SKM-1 treated with dmso at 0.1 percent for 144 hours (cell line): ENCODE data around the gene GREB1.
"Not testable (repeated sequence)": the region's sequence is repeated elsewhere in the genome, so short reads cannot be mapped to it uniquely, and the experiment has no call there.

Source experiments
- DNase-seq: peaks from one replicate; lab custom pipeline; 2025; ENCODE audit not compliant: unreplicated experiment; lab: John Stamatoyannopoulos, UW

Gene GREB1

DNA sequence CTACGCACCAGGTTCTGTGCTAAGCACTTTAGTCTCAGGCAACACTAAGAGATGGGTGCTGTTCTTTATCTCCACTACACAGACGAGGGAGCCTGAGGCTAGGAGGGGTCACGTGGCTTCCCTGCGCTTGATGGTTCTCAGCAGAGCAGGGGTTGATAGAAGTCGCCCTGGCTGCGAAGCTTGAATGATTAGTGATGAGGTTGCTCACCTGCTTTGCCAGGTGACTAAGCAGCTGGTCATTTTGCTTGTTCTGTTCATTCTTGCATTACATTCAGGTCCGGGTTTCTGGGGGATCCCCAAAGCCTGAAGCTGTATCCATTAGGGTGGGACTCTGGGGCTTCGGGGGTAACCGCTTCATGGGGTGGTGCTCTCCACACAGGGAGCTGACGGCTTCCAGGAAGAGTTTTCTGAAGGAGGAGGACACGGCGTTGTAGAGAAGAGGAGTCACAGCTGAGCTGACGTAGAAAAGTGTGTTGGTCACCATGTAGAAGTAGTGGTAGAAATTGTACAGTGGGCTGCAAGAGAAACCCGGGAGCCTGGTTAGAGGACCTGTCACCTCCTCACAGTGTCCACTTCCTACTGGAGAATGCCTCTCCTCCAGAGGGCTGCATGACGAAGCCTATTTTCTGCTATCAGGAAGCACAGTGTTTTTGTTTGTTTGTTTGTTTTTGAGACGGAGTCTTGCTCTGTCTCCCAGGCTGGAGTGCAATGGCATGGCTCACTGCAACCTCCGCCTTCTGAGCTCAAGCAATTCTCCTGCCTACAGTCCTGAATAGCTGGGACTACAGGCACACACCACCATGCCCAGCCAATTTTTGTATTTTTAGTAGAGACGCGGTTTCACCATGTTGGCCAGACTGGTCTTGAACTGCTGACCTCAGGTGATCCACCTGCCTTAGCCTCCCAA is 124.6 kb downstream of the GREB1 start:
- no peak for DNase-seq

DNA sequence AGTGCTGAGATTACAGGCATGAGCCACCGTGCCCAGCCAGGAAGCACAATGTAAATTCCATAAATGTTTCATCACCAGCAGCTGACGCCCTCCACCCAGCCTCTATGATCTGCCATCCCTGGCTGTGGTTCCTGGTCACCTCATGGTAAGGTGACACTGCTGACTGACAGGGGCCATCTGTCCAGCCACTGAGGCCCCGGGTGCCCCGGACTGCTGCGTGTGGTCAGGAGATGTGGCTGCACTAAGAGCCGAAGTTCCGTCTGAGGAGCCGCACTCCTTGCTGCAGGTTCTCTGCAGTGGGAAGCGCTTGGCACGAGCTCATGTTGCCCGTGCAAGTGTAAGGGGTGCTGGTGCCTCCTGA is 125.2 kb downstream of the GREB1 start:
- DNase-seq, result no peak

DNA sequence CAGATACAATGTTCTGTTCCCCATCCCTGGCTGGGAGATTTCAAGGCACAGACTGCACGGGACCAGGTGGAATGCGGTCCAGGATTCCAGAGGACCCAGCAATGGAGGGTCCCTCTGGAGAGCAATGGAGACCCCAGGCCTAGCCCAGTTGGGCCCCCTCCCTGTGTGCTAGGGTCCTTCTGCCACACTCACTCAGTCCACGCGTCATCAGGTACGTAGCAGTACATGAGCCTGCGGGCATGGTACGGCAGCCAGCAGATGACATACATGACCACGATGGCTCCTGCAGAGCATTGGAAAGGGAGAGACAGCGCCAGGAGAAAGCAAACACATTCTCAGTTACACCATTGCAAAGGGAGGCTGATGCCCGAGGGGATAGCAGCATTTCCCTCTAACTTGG is 126.0 kb downstream of the GREB1 start:
- DNase-seq, result no peak

DNA sequence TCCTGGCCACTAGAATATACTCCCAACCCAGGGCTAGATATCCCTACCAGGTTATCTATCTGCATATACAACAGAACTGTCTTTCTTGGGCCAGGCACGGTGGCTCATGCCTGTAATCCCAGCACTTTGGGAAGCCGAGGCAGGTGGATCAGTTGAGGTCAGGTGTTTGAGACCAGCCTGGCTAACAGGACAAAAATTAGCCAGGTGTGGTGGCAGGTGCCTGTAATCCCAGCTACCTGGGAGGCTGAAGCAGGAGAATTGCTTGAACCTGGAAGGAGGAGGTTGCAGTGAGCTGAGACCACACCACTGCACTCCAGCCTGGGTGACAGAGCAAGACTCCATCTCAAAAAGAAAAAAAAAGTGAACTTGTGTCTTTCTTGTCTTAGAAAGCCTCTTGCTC is 126.6 kb downstream of the GREB1 start:
- DNase-seq, result not testable (repeated sequence)

DNA sequence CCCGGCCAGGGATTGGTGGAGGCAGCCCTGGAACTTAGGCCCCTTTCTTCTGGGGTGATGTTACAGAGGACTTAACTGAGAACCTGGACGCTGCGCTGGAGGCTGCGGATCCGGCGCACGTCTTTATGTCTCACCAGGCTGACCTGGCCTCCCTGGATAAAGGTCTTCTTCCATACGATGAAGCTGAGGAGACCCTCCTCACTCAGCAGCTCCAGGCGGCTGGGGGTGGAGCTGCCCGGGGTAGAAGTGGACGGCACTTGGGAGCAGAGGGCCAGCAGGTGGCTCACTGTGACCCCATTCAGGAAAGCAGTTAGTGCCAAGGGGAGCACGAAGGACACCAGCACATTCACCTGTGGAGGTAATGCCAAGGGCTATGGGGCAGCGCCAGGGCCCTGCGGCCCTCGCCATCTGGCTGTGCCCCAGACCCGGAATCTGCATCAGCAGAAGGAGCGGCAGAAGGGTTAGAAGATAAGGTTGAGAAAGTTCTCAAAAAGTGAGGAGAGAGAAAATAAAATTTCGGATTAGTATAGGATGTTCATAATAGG is 128.1 kb downstream of the GREB1 start:
- DNase-seq, result no peak

DNA sequence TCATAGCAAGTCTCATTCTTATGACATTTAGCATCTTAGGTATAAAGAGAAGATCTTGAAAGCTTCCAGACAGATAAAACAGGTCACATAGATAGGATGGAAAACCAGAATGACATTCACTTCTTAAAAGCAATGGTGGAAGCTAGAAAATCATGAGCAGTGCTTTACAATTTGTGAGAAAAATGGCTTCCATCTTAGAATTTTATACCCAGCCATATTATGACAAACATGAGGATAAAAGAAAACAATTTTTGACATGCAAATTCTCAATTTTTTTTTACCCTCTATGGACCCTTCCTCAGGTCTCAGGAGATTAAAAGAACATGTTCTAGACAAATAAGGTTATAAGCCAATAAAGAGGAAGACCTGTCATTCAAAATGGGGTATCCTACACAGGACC is 129.0 kb downstream of the GREB1 start:
- no peak for DNase-seq

DNA sequence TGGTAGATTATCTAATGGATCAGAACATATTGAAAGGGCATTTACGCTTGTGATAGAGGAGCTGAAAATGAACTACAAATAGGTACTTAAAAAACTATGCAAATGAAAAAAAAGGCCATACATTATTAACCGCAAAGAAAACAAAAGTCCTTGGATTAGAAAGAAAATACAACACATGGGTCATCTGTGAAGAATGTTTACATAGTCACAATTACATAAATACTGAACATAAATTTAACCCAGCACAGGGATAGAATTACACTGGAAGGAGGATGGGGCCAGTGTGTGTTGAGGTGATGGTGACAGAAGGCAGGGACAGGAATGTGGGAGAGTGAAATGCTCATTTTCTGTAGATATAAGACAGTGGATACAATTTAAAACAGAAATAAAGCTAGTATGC is 129.6 kb downstream of the GREB1 start:
- DNase-seq, result no peak

DNA sequence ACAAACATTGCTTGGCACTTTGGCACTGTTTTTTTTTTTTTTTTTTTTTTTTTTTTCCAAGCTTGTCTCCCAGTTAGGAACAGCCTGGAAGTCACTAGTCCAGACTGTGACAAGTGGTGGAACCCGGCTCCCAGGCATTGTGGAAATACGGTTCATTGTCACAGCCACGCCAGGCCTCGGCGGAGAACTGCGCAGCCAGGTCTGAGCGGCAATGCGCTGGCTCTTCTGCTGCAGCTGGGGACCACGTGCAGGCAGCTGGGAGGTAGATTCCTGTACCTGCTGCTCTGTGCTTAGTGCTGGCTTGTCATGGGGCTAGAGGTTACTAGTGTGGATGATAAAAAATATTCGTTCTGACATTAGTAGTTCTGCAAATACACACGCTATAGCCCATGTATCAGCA is 131.2 kb downstream of the GREB1 start:
- DNase-seq, result no peak

DNA sequence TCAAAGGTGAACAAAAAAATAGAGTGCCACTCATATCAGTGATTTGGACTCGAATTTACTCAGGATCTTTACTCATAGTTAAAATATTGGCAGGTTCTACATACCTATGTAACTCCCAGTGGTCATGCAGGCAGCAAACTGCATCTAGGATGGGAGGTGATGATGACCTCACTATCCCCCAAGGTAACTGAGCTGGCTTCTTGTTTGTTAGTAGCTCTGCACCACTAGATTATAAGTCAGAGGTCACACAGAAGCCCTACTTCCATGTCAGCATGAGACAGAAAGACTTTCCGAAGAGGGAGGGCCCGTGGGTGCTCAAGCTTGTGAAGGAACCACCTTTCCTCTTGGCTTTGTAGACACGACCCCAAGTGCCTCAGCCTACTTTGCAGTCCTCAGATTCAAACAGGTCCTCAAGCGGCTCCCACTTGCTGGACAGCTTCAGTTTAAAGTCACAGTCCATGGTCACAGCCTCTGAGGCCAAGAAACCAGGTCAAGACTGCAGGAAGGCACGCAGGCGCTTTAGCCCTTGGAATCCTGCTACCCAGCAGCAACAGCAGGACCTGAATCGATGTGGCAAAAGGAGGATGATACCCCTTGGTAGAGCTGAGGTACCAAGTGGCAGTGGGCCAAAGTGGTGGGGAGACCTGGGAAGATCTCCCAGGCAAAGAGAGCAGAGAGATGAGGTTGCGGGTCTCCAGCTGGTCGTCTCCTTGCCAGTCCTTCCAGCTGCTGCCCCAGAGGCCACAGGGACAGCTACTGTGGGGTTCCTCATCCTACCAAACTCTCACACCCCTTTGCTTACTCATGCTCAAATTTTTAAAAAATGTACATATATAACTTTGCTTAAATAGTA is 131.9 kb downstream of the GREB1 start:
- no peak for DNase-seq

DNA sequence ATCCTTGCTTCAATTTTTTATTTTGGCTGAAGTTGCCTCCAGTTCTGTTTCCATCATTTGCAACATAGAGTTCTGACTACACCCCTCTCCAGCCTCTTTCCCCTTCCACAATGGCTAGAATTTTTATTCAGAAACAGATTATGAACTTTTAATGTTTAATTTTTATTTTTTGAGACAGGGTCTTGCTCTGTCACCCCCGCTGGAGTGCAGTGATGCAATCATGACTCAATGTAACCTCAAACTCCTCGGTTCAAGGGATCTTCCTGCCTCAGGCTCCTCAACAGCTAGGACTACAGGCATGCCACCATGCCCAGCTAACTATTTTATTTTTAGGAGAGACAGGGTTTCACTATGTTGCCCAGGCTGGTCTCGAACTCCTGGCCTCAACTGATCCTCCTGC is 133.3 kb downstream of the GREB1 start:
- DNase-seq, result no peak

DNA sequence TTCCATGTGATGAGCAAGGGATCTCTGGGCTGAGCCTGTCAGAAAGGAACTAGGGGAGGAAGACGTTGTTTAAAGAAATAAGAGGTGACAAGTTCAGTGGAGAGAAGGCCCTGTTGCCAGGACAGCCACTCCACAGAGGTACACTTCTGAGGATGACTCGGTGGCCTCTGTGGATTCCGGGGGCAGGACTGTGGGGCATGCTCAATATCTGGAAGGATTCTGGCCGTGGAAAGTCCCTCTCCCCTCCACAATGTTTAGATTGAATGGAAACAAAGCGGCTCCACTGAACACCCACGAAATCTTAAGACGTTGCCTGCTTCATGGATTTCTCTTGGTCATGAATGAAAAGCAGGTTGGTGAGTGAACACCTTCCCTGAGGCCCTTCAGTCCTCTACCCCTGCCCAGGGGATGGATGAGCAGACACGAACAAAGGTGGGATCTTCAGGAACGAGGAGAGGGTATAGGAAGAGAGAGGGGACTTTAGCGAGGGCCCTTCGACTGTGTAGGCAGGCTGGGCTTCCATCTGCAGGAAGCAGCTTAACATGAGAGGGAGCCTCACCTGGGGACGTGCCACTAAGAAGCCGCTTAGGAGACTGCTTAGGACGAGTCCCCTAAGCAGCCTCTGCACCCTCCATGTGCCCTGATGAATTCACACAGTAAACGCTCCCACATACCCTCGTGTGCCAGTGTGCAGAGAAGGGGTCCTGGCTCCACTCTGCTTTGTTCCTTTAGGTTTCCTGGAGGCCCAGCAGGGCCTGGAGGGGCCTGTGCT is 134.2 kb downstream of the GREB1 start:
- no peak for DNase-seq

DNA sequence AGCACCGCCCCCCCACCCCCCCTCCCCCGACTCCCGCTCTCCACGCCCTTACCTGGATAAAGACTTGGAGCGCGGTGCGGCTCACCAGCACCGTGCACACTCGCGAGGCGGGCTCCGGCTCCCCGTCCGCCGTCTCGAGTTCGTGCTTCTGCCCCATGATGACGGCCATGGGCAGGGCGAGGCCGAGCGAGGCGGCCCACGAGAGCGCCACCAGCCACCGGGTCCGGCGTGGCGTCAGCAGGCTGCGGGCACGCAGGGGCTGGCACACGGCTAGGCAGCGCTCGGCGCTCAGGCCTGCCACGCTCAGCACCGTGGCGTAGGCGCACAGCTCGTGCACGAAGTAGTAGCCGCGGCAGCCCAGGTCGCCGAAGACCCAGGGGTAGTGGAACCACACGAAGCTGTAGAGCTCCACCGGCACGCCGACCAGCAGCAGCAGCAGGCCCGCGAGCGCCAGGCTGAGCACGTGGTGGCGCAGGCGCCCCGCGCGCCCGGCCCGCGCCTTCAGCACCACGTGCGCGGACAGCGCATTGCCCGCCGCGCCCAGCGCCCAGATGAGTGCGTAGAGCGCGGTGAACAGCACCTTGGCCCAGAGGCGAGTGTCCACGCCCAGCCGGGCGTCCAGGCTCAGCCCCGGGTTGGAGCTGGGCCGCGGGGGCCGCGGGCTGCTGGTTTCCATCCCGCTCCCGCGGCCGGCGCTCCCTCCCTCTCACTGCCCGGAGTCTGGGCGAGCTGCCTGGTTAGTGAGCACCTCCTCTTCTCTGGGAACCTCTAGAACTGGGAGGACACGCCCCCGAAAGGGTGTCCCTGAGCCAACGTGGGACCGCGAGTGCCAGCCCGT is 135.8 kb downstream of the GREB1 start, which contains the start of gene NTSR2:
Gene NTSR2, minus strand, starts transcription at position 742 of the 838 bp plus-strand sequence. Its CDS starts 66 bp downstream, at position 676.
- no peak for DNase-seq

DNA sequence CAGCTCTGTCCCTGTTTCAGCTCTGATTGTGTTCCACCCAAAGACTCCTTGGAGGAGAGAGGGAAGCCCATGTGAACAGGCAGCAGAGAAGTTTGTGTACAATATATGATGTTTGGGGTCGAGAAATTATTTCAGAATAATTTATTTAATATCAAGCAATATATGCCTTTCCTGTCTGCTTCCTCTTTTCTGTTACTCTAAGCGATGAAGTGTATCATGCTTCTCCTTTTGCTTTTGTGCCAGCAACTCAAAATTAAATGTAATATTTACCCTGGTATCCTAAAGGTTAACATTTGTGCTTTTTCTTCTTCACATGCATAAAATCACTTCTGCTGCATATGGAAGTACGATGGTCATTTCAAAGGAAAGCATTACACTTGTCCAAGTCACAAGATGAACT is 138.6 kb downstream of the GREB1 start:
- DNase-seq, result no peak

DNA sequence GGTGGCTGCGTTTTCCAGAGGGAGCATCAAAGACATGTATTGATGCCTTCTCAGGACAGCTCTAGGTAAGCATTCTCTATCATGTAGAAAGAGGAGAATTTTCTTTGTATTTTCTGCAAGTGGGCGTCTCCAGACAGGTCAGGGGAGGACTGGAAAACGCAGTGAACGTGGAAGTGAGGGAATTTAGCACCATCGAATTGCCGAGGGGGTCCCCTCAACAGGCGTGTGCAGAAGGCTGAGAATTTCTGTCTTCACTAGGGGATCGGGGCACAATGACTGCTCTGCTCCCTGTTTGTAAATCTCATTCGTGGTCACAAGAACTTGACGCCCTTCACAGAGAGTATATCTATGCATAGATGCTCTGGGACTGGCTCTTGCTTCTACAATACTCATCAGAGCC is 141.1 kb downstream of the GREB1 start:
- no peak for DNase-seq

DNA sequence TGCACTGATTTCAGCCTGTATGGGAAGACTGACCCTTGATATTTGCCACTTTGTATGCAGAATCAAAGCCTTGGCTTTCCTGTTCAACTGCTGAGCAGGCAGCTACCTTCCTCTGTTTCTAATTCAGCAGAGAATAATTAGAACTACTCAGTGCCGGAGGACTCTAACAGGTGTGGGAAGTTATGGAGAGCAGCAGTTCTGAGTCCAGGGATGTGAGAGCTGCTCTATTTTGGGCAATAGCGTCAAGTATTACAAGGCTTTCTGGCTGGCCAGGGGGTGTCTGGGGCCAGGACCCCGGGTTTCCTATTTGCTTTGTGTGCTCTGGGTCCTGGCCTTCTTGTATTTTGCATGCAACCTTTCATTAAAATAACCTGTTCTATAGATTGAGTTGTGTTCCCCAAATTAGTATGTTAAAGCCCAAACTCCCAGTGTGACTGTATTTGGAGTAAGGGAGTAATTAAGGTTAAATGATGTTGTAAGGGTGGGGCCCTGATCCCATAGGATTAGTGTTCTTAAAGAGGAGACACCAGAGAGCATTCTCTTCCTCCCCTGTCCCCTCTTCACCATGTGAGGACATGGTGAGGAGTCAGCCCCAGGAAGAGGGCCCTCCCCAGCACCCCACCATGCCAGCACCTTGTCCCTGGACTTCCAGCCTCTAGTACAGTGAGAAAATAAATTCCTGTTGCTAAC is 141.7 kb downstream of the GREB1 start:
- DNase-seq, result no peak

DNA sequence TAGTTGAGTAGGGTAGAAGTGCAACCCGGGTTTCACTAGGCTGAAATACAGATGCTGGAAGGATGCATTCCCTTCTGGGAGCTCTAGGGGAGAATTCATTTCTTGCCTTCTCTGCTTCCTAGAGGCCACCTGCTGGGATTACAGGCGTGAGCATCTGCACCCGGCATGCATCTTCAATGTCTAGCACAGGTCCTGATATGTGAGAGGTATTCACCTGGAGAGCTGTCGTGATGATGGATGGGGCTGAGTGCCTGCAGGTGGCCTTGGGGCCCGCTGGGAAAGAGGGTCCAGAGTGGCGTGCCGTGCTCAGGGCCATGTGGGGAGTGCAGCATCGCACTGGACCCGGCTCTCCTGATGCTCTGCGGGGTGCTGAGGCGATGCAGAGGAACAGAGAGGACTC is 142.8 kb downstream of the GREB1 start:
- DNase-seq, result no peak

DNA sequence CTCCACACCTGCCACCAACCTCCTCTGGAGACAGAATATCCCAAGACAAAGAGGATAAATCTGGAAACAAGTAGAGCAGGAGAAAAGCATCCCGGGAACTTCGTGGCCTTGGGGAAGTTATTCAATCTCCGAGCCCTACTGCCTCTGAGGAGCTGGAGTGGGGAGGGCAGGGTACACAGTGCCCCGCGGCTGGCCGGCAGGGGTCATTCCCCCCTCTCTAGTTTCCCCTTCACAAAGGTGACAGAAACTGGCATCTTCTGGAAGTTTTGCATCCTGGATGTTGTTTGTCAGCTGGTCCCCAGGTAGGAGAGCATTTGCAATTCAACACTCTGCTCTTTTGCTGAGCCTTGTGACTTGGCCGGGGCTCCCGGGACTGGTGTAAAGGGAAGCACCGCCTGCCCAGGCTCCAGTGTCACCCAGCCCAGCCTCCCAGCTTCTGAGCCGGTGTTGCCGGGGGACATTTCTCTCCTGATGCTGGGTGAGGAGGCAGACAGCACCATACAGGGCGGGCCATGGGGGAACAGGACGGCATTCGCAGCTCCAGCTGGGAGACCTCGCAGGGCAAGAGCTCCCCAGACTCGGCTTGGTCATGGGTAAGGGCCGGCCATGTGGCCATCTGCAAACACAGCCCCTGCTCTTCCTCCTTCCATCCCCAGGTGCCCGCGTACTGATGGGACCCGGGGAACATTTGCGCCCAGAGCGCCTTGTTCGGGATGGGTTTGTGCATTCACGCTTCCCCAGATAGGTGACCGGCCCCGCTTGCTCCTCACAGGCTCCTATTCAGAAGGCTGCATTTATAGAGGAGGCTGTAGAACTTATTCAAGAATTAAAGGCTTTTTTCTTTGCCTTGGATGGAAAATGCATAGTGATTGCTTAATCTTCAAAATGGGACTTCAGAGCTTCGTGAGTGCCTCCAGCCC is 143.6 kb downstream of the GREB1 start:
- DNase-seq, result no peak

DNA sequence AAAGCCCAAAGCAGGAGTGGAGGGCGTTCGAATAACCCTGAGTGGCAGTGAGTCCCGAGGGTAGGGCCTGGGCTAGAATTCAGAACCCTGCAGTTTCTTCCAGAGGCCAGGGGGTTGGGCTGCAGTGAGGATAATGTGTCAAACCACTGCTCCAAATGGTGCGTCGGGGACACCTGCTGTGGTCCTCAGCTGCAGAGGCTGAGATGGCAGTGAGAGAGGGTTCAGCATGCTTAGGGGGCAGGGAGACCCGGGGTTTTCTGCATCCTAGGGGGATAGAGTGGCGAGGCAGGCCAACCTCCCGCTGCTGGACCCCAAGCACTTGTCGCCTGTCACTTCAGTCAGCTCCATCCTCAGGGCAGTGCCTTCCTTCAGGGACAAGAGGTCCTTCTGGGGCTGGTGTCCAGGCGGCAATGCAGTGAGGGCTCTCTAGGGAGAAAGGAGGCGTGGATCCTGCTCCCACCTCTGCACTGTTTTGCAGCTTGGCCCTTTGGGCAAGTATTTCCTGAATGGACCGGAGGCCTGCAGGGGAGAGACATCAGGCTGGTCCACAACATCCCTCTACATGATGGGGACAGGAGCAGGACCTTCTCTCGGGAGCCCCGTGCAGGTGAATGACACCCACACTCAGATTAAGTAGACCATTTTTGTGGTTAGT is 144.6 kb downstream of the GREB1 start:
- DNase-seq, result no peak
